ENCODE measurements around the gene KRT23. TPM values are rescaled to one million over a fixed set of nuclear protein-coding genes. Genes with fewer than 3 reads are reported as not detected.
"Not testable (repeated sequence)": the region's sequence is repeated elsewhere in the genome, so short reads cannot be mapped to it uniquely, and the experiment has no call there.

KRT23 gene
- total RNA-seq, 1 donor from 2014 or later = not detected

DNA sequence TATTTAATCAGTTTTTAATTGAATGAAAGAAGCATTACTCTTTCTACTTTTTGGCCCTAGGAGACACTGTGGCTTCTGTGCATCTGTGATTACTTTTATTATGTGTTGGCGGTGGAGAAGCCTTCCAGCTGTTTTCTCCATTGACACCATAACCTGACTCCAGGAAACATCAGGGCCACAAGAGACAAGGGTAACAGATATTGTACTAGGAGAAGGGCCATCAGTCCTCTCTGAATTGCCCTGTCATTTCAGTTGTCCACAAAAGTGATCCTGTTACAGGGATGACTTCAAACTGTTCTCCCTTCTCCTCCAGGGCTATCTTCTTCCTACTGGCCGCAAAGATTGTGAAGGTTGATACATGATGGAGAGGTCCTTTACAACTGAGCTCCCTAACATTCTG is 14.7 kb upstream of the KRT23 start:
- DNase-seq = no peak
- ATAC-seq = no peak
- intact Hi-C loops (cut with micrococcal nuclease) = no loop called here

GRCh38 chr17:40951011-40951622 is 13.7 kb upstream of the KRT23 start:
- ATAC-seq = no peak
- DNase-seq = no peak
- intact Hi-C loops (cut with micrococcal nuclease) = no loop called here

- intact Hi-C loops (cut with micrococcal nuclease) = no loop called here
- DNase-seq (no peak), ATAC-seq (no peak)
These were observed 12.7 kb upstream of the KRT23 start for GRCh38 chr17:40950176-40950575.

DNA sequence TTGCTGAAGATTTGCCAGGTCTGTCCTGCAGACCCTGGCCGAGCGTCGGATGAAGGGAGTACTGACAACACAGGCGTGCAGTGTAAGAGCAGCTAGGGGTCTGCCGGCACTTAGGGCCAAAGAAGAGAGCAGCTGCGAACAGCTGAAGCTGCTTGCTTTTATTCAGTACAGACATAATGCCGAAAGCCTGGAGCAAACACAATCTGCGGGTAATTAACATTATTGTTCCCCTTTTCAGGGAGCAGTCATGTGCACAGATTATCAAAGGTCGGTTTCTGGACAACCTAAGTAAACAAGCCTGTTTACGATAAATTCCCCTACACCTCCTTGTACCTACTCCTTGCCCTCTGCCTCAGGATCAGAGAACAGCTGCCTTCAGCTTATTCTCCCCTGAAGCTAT is 12.0 kb upstream of the KRT23 start:
- intact Hi-C loops (cut with micrococcal nuclease) = no loop called here
- DNase-seq (no peak), ATAC-seq (peak; percentile 25)

DNA sequence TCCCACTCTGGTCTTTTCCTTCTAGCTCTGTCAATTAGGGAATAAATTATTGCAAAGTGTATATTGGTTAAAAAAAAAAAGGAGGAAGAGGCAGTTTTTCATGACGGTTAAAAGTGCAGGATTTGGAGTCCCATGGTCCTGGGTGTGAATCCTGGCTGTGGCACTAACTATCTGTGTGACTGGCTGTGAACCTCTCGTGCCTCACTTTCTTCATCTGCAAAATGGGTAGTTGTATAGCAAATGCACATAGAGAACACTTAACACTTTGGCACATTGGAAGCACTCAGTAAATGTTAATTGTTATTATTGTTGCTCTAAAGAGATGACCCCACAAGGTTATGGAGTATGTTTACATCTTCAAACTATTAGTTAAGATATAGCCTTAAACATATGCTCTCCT is 10.5 kb upstream of the KRT23 start:
- ATAC-seq = no peak
- intact Hi-C loops (cut with micrococcal nuclease) = no loop called here

DNA sequence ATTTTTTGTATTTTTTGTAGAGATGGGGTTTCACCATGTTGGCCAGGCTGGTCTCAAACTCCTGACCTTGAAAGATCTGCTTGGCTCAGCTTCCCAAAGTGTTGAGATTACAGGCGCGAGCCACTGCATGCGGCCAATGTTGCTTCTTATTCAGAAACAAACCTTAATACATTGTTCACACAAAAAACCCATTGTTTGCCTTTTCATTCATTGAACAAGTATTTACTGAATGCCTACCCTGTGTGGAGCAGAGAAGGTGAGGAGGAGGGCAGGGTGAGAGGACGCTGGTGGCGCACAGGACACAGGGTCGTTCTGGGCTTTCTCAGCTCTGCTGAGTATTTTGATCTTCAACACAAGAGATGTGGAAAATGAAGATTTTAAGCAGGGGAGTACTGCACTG is 8.0 kb upstream of the KRT23 start:
- intact Hi-C loops (cut with micrococcal nuclease) = no loop called here
- no peak for DNase-seq
- ATAC-seq = no peak

More for the DNA sequence above, 10.5 kb upstream of the KRT23 start:
- no peak for DNase-seq

GRCh38 chr17:40944531-40944930 is 7.1 kb upstream of the KRT23 start:
- intact Hi-C loops (cut with micrococcal nuclease) = no loop called here
- DNase-seq (no peak), ATAC-seq (no peak)

GRCh38 chr17:40942553-40942952 is 5.1 kb upstream of the KRT23 start:
- ATAC-seq (no peak), DNase-seq (no peak)
- intact Hi-C loops (cut with micrococcal nuclease) = no loop called here

DNA sequence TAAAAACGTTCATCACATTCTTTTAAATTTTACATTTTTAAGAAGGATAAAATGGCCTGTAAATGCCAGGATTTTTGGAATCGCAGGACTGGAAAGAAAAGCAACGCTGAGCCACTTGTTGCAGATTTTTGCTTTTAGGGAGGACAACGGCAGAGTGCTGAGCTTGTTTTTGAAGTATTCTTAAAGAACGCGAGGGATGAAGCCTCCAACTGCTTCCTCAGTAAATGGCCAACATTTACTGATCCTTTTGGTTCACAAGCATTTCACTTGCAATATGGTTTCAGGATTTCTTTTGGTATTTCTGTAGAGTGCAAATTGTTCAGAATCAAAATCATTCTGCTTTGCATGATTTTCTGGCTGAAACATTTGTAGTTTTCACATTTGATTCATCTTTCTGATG is 2.8 kb upstream of the KRT23 start:
- DNase-seq = no peak
- intact Hi-C loops (cut with micrococcal nuclease) = no loop called here
- no peak for ATAC-seq

DNA sequence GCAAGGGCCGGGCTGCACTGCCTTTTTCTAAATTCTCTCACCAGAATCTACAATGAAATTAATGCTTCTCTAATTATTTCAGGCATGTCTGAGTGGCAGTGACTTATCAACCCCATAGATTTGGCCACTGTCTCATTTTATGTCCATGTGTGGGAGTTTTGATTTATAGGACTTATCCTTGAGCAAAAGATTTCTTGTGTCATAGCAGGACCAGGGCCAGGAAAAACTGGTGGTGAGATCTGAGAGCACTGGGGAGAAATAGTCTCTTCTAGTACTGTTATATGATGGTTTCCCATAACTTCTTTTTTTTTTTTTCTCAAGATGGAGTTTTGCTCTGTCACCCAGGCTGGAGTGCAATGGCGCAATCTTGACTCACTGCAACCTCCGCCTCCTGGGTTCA is 1.5 kb upstream of the KRT23 start:
- no peak for DNase-seq
- no peak for ATAC-seq
- intact Hi-C loops (cut with micrococcal nuclease) = no loop called here

- intact Hi-C loops (cut with micrococcal nuclease) = no loop called here
- no peak for ATAC-seq
These were observed 470 bp downstream of the KRT23 start for GRCh38 chr17:40936976-40937375.

DNA sequence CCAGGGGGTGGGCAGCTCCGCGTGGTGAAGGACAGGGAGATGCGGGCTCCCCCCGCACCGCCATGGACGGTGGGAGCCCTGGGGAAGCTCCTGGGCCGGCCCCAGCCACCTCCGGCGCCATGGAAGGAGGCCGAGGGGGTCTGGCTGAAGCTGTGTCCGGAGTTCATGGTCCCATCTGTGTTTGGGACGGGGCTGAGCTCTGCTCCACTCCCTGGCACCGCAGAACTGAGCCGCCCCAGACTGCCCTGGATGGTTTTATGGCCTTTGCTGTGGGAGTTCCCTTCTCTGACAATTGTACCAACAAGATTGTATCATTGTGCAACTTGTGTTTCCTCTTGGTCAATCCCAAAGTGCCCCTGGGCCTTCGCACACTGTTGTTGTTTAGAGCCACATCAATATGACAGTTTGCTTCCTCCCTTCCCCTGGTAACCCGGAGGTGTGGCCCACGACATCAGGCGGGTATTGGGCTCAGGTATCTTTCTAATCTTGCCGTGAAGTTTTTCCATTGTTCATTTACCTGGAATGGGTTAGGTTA is 942 bp downstream of the KRT23 start:
- intact Hi-C loops (cut with micrococcal nuclease) = no loop called here
- DNase-seq (no peak), ATAC-seq (no peak)

More at GRCh38 chr17:40936976-40937375, 470 bp downstream of the KRT23 start:
- no peak for DNase-seq

DNA sequence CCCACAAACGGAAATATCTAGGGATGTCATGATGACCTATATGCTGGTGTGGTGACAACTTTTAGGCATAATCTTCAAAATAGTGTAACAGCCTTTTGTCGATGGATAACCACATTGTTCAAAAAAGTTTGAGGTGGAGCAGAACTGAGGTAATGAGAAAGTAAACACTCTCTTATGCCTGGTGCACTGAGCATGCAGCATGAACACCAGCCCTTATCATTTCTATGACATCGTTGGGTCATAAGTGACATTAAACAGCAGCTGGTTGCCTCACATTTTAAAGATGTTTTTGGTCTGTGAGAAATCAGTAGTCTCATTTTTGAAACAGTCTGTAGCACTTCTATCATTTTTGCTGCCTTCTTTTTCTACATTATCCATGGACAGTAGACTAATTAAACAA is 1.8 kb downstream of the KRT23 start:
- DNase-seq (no peak), ATAC-seq (no peak)
- intact Hi-C loops (cut with micrococcal nuclease) = no loop called here

- intact Hi-C loops (cut with micrococcal nuclease) = no loop called here
- no peak for DNase-seq
- ATAC-seq = no peak
These were observed 4.8 kb downstream of the KRT23 start for GRCh38 chr17:40932608-40933007.

GRCh38 chr17:40931311-40931710 is 6.1 kb downstream of the KRT23 start:
- intact Hi-C loops (cut with micrococcal nuclease) = no loop called here
- DNase-seq (no peak), ATAC-seq (no peak)

DNA sequence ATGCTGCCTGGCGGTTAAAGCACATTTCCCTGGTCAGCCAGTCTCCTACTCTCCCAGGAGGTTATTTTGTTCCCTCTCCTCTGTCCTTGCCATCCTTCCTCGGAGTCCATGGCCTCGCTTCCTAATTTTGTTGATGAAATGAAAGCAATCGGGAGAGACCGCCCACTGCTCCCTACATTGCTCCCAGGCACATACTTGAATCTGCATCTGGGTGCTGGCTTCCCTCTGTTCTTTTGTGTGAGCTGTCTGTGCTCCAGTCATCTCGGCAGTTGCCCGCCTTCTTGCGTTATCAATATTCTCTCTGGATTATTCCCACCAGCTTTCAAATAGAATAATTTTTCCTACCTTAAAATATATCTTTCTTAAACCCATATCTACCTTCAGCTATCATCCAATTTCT is 11.1 kb downstream of the KRT23 start:
- ATAC-seq (no peak), DNase-seq (no peak)
- intact Hi-C loops (cut with micrococcal nuclease) = no loop called here

- intact Hi-C loops (cut with micrococcal nuclease) = no loop called here
- ATAC-seq (peak; percentile 61), DNase-seq (no peak)
These were observed 15.2 kb downstream of the KRT23 start for GRCh38 chr17:40922239-40922638.

- no peak for ATAC-seq
- DNase-seq = no peak
- intact Hi-C loops (cut with micrococcal nuclease) = no loop called here
These were observed 16.4 kb downstream of the KRT23 start for GRCh38 chr17:40921026-40921425.

DNA sequence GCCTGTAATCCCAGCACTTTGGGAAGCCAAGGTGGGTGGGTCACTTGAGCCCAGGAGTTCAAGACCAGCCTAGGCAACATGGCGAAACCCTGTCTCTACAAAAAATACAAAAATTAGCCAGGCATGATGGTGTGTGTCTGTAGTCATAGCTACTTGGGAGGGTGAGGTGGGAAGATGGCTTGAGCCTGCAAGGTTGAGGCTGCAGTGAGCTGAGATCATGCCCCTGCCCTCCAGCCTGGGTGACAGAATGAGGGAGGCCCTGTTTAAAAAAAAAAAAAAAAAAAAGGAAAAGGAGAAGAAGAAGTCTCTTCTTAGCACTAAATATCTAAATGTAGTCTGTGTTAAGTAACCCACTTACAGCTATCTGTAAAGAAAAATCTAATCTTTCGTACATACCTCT is 20.3 kb downstream of the KRT23 start:
- ATAC-seq; DNase-seq; intact Hi-C loops (cut with micrococcal nuclease): not testable (repeated sequence)

GRCh38 chr17:40916366-40916765 is 21.1 kb downstream of the KRT23 start:
- intact Hi-C loops (cut with micrococcal nuclease) = no loop called here
- no peak for DNase-seq
- ATAC-seq = no peak

- no peak for DNase-seq
- intact Hi-C loops (cut with micrococcal nuclease) = no loop called here
- no peak for ATAC-seq
These were observed 21.7 kb downstream of the KRT23 start for GRCh38 chr17:40915721-40916256.
